Ishikawa (cell line): ENCODE data around the gene LRRC40.

Experiments used
- CEBPB ChIP-seq: IDR thresholded peaks from 2 replicates; pipeline ENCODE4 v1.6.1; 2012
- CREB1 ChIP-seq: IDR thresholded peaks from 2 replicates; pipeline ENCODE4 v1.6.1; 2012; ENCODE audit warnings: low read depth
- EGR1 ChIP-seq: IDR thresholded peaks from 2 replicates; pipeline ENCODE4 v1.6.1; 2012
- EP300 ChIP-seq: IDR thresholded peaks from 2 replicates; pipeline ENCODE4 v1.6.1; 2012; ENCODE audit warnings: borderline replicate concordance
- FOXM1 ChIP-seq: IDR thresholded peaks from 2 replicates; pipeline ENCODE4 v1.6.1; 2012; ENCODE audit warnings: low read depth, borderline replicate concordance
- NFIC ChIP-seq: IDR thresholded peaks from 2 replicates; pipeline ENCODE4 v1.6.1; 2012
- RAD21 ChIP-seq: IDR thresholded peaks from 2 replicates; pipeline ENCODE4 v1.6.1; 2012; ENCODE audit warnings: low read depth
- REST ChIP-seq: IDR thresholded peaks from 2 replicates; pipeline ENCODE4 v1.6.1; 2012; ENCODE audit warnings: low read depth, mild to moderate bottlenecking
- TAF1 ChIP-seq: IDR thresholded peaks from 2 replicates; pipeline ENCODE4 v1.6.1; 2012; ENCODE audit warnings: low read depth, mild to moderate bottlenecking
- TCF12 ChIP-seq: IDR thresholded peaks from 2 replicates; pipeline ENCODE4 v1.6.1; 2012; ENCODE audit warnings: low read depth
- TEAD4 ChIP-seq: IDR thresholded peaks from 2 replicates; pipeline ENCODE4 v1.6.1; 2012
- YY1 ChIP-seq: IDR thresholded peaks from 2 replicates; pipeline ENCODE4 v1.6.1; 2012; ENCODE audit warnings: low read depth
- ZBTB7A ChIP-seq: IDR thresholded peaks from 2 replicates; pipeline ENCODE4 v1.6.1; 2012; ENCODE audit warnings: low read depth
- TF ChIP-seq, protein P1 (sequence below): IDR thresholded peaks from 2 replicates; pipeline ENCODE4 v1.6.1; 2012
- TF ChIP-seq, protein P2 (sequence below): IDR thresholded peaks from 2 replicates; pipeline ENCODE4 v1.6.1; 2012

The LRRC40 gene

DNA sequence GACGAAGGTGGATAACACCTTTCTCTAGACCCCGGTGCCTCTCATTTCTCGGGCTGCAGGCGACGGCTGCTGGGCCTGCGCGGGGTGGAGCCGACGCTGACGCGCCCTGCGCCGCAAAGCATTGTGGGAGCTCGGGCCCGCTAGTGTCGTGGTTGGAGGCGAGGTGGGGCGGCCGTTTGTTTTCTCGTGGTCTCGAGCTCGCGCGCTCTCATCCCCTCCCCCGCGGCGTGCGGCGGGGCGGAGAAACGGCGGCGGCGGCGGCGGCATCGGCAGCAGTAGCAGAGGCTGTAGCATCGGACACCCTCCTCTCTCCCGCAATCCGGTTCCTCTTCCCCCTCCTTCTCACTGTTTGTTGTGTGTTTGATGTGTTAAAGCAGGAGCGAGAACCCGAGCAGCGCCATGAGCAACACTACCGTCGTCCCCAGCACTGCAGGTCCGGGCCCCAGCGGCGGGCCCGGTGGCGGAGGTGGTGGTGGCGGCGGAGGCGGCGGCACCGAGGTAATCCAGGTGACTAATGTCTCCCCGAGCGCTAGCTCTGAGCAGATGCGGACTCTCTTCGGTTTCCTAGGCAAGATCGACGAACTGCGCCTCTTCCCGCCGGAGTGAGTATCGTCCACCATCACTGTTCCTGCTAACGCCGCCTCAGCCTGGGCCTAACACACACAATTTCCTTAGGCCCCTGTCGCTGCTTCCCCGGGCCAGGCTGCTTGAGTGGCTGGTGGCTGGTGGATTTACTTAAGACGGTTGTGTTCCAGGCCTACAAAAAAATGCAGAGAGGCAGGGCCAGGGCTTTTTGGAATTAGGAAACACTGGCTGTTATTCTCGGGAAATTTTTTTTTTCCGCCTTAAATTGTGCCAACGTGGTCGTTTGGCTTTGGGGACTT, 16.1 kb upstream of the LRRC40 start, which contains the start of gene SRSF11:
Gene SRSF11 (plus strand): TSS at position 143 of the 884 bp plus-strand sequence. CDS start 257 bp downstream, at position 400.
- TF ChIP-seq TCF12 (peak; percentile 68; the same call in 1 of the 2 replicates), FOXM1 (no peak; the same call in 1 of the 2 replicates), RAD21 (no peak), TAF1 (peak; percentile 75), REST (no peak), NFIC (no peak), TEAD4 (peak; percentile 39; the same call in 1 of the 2 replicates), ZBTB7A (no peak), EGR1 (no peak), EP300 (peak; percentile 46; the same call in 1 of the 2 replicates), YY1 (peak; percentile 47; the same call in 1 of the 2 replicates), CEBPB (no peak), CREB1 (no peak; the same call in 1 of the 2 replicates)
- TF ChIP-seq, protein P1, sequence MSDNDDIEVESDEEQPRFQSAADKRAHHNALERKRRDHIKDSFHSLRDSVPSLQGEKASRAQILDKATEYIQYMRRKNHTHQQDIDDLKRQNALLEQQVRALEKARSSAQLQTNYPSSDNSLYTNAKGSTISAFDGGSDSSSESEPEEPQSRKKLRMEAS: peak; percentile 94
- TF ChIP-seq, protein P2, sequence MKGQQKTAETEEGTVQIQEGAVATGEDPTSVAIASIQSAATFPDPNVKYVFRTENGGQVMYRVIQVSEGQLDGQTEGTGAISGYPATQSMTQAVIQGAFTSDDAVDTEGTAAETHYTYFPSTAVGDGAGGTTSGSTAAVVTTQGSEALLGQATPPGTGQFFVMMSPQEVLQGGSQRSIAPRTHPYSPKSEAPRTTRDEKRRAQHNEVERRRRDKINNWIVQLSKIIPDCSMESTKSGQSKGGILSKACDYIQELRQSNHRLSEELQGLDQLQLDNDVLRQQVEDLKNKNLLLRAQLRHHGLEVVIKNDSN: peak; percentile 37; the same call in 1 of the 2 replicates

- TF ChIP-seq, protein P2: no peak
- no peak for TF ChIP-seq REST
- TF ChIP-seq EGR1: no peak
- no peak for TF ChIP-seq YY1
- TF ChIP-seq, protein P1: no peak
- no peak for TF ChIP-seq CEBPB
These were observed 15.3 kb upstream of the LRRC40 start for GRCh38 chr1:70220517-70221237.

- TF ChIP-seq, protein P1: no peak
- TF ChIP-seq CREB1: no peak
- no peak for TF ChIP-seq FOXM1
- no peak for TF ChIP-seq NFIC
- TF ChIP-seq RAD21: no peak
- no peak for TF ChIP-seq TAF1
- TF ChIP-seq CEBPB: no peak
- no peak for TF ChIP-seq EGR1
- no peak for TF ChIP-seq YY1
- TF ChIP-seq, protein P2: no peak
- no peak for TF ChIP-seq ZBTB7A
- TF ChIP-seq TEAD4: no peak
- no peak for TF ChIP-seq EP300
- no peak for TF ChIP-seq REST
- TF ChIP-seq TCF12: no peak
These were observed 14.6 kb upstream of the LRRC40 start for GRCh38 chr1:70220015-70220414.
